IMR-90 (cell line): ENCODE data around the gene ULBP1. TPM values are rescaled to one million over a fixed set of nuclear protein-coding genes. Genes with fewer than 3 reads are reported as not detected.

Source experiments
- ATAC-seq: fragments of 200-7000 bp; cut with Tn5 transposase; 2 replicates; pipeline ENCODE4 v1.9.1; 2020; ENCODE audit warnings: low read depth, mild to moderate bottlenecking, moderate library complexity
- BruUV-seq: library from RNA; stranded (reverse); fragments of 400-500 nt; replicated peaks from 2 replicates; lab custom pipeline; 2021; lab: Mats Ljungman, UMichigan
- CTCF ChIA-PET: fragments of 300-600 bp; formaldehyde crosslinking; extraction: SDS; loops from one replicate; lab custom pipeline; 2021; ENCODE audit warnings: antibody characterized with exemption; lab: Yijun Ruan, JAX
- POLR2A ChIA-PET: fragments of 300-600 bp; sonication (Branson Sonifier 250); formaldehyde crosslinking; loops from one replicate; lab custom pipeline; 2022; ENCODE audit warnings: antibody characterized with exemption; ENCODE audit not compliant: unreplicated experiment; lab: Charles Lee
- DNase-seq: peaks from one replicate; pipeline ENCODE4 v3.0.0; 2013
- H2AFZ ChIP-seq: replicated peaks from 2 replicates; pipeline ENCODE3; 2013; ENCODE audit warnings: low read length, mild to moderate bottlenecking; ENCODE audit not compliant: poor library complexity
- H2AK5ac ChIP-seq: 2 replicates; pipeline ENCODE4 v1.6.1; 2013; ENCODE audit warnings: low read depth, low read length, inconsistent platforms
- H2AK9ac ChIP-seq: replicated peaks from 2 replicates; pipeline ENCODE3; 2013; ENCODE audit warnings: mild to moderate bottlenecking, low read depth, low read length, moderate library complexity; ENCODE audit not compliant: poor library complexity
- H2BK120ac ChIP-seq: 2 replicates; pipeline ENCODE4 v1.6.1; 2013; ENCODE audit warnings: low read depth, low read length, inconsistent platforms
- H2BK15ac ChIP-seq: 3 replicates; pipeline ENCODE4 v1.6.1; 2013; ENCODE audit warnings: low read depth, low read length, inconsistent platforms
- H2BK20ac ChIP-seq: 2 replicates; pipeline ENCODE4 v1.6.1; 2013; ENCODE audit warnings: low read depth, mild to moderate bottlenecking, inconsistent platforms, low read length, moderate library complexity
- H2BK5ac ChIP-seq: 2 replicates; pipeline ENCODE4 v1.6.1; 2013; ENCODE audit warnings: mild to moderate bottlenecking, low read depth, low read length, inconsistent platforms; ENCODE audit not compliant: poor library complexity, severe bottlenecking
- H3K14ac ChIP-seq: replicated peaks from 2 replicates; pipeline ENCODE4 v1.6.1; 2013; ENCODE audit warnings: low read depth, low read length, inconsistent platforms
- H3K18ac ChIP-seq: 2 replicates; pipeline ENCODE4 v1.6.1; 2013; ENCODE audit warnings: low read depth, low read length, control low read depth
- H3K23ac ChIP-seq: 2 replicates; pipeline ENCODE4 v1.6.1; 2013; ENCODE audit warnings: low read depth, low read length, inconsistent platforms
- H3K27ac ChIP-seq: 2 replicates; pipeline ENCODE4 v1.5.1; 2013; ENCODE audit warnings: mild to moderate bottlenecking, control low read depth, low read length; ENCODE audit not compliant: insufficient read depth
- H3K27me3 ChIP-seq: 2 replicates; pipeline ENCODE4 v1.6.1; 2013; ENCODE audit warnings: low read length; ENCODE audit not compliant: control insufficient read depth, insufficient read depth
- H3K36me3 ChIP-seq: 2 replicates; pipeline ENCODE4 v1.6.1; 2013; ENCODE audit warnings: low read length, mixed read lengths; ENCODE audit not compliant: control insufficient read depth, insufficient read depth
- H3K4ac ChIP-seq: 2 replicates; pipeline ENCODE4 v1.6.1; 2013; ENCODE audit warnings: low read depth, low read length, inconsistent platforms
- H3K4me1 ChIP-seq: 2 replicates; pipeline ENCODE4 v1.6.1; 2013; ENCODE audit warnings: low read length, mixed read lengths; ENCODE audit not compliant: control insufficient read depth, insufficient read depth
- H3K4me2 ChIP-seq: 2 replicates; pipeline ENCODE4 v1.6.1; 2013; ENCODE audit warnings: low read depth, mild to moderate bottlenecking, control low read depth, low read length, moderate library complexity
- H3K4me3 ChIP-seq: 2 replicates; pipeline ENCODE4 v1.5.1; 2013; ENCODE audit warnings: low read depth, mild to moderate bottlenecking, control low read depth, low read length, moderate library complexity; ENCODE audit not compliant: insufficient read depth
- H3K56ac ChIP-seq: 2 replicates; pipeline ENCODE4 v1.6.1; 2013; ENCODE audit warnings: low read length, inconsistent platforms; ENCODE audit not compliant: insufficient read depth; ENCODE audit errors: extremely low read depth
- H3K79me1 ChIP-seq, 2 experiments: 2 replicates each; pipeline ENCODE4 v1.6.1; 2013; ENCODE audit warnings: low read length in 2 of 2, inconsistent platforms in 1 of 2, low read depth in 1 of 2
- H3K9ac ChIP-seq: 2 replicates; pipeline ENCODE4 v1.6.1; 2013; ENCODE audit warnings: low read depth, low read length, control low read depth
- H3K9me1 ChIP-seq: 2 replicates; pipeline ENCODE4 v1.6.1; 2013; ENCODE audit warnings: low read length, inconsistent platforms; ENCODE audit not compliant: insufficient read depth
- H3K9me3 ChIP-seq: 2 replicates; pipeline ENCODE4 v1.6.1; 2013; ENCODE audit warnings: low read length; ENCODE audit not compliant: control insufficient read depth, insufficient read depth
- H4K20me1 ChIP-seq: 2 replicates; pipeline ENCODE4 v1.6.1; 2013; ENCODE audit warnings: low read length, inconsistent platforms; ENCODE audit not compliant: insufficient read depth
- H4K5ac ChIP-seq: 2 replicates; pipeline ENCODE4 v1.6.1; 2013; ENCODE audit warnings: mild to moderate bottlenecking, low read depth, low read length, control low read depth
- H4K8ac ChIP-seq, 2 experiments: 2 replicates each; pipeline ENCODE4 v1.6.1; 2013; ENCODE audit warnings: low read depth in 2 of 2, low read length in 2 of 2, control low read depth in 1 of 2, inconsistent platforms in 1 of 2
- H4K91ac ChIP-seq: 2 replicates; pipeline ENCODE4 v1.6.1; 2013; ENCODE audit warnings: low read depth, low read length, inconsistent platforms; ENCODE audit not compliant: insufficient read depth
- BHLHE40 ChIP-seq: fragments of 150-350 bp; IDR thresholded peaks from 2 replicates; pipeline ENCODE4 v1.6.1; 2016; ENCODE audit warnings: mild to moderate bottlenecking, low read depth, low read length
- CEBPB ChIP-seq: IDR thresholded peaks from 2 replicates; pipeline ENCODE4 v1.6.1; 2012; ENCODE audit warnings: low read depth, low read length, improper control_type of control experiment
- CTCF ChIP-seq: conservative IDR thresholded peaks from 2 replicates; pipeline ENCODE4 v1.5.1; 2012; ENCODE audit warnings: mild to moderate bottlenecking, low read depth, low read length, improper control_type of control experiment
- FOS ChIP-seq: fragments of 150-350 bp; IDR thresholded peaks from 2 replicates; pipeline ENCODE4 v1.6.1; 2016; ENCODE audit warnings: low read depth, low read length
- MAFK ChIP-seq: IDR thresholded peaks from 2 replicates; pipeline ENCODE4 v1.6.1; 2012; ENCODE audit warnings: low read depth, low read length, improper control_type of control experiment
- MAZ ChIP-seq: IDR thresholded peaks from 2 replicates; pipeline ENCODE4 v1.6.1; 2012; ENCODE audit warnings: low read depth, mild to moderate bottlenecking, low read length, improper control_type of control experiment, moderate library complexity, borderline replicate concordance
- MXI1 ChIP-seq: IDR thresholded peaks from 2 replicates; pipeline ENCODE4 v1.6.1; 2012; ENCODE audit warnings: low read depth, mild to moderate bottlenecking, low read length, moderate library complexity, borderline replicate concordance
- NFE2L2 ChIP-seq: fragments of 150-350 bp; IDR thresholded peaks from 2 replicates; pipeline ENCODE4 v1.6.1; 2016; ENCODE audit warnings: low read depth, mild to moderate bottlenecking, low read length
- POLR2A ChIP-seq: IDR thresholded peaks from 2 replicates; pipeline ENCODE4 v1.6.1; 2012; ENCODE audit warnings: mild to moderate bottlenecking, low read depth, low read length
- RAD21 ChIP-seq: IDR thresholded peaks from 2 replicates; pipeline ENCODE4 v1.6.1; 2012; ENCODE audit warnings: low read length, improper control_type of control experiment
- RCOR1 ChIP-seq: IDR thresholded peaks from 2 replicates; pipeline ENCODE4 v1.6.1; 2012; ENCODE audit warnings: mild to moderate bottlenecking, low read length, improper control_type of control experiment; ENCODE audit not compliant: insufficient replicate concordance
- RFX5 ChIP-seq: IDR thresholded peaks from 2 replicates; pipeline ENCODE4 v1.8.0; 2012; ENCODE audit warnings: low read depth, mild to moderate bottlenecking, low read length, moderate library complexity
- SMC3 ChIP-seq: fragments of 150-350 bp; IDR thresholded peaks from 2 replicates; pipeline ENCODE4 v1.6.1; 2016; ENCODE audit warnings: low read depth, mild to moderate bottlenecking, antibody characterized with exemption, low read length, moderate library complexity
- USF2 ChIP-seq: fragments of 150-350 bp; IDR thresholded peaks from 2 replicates; pipeline ENCODE4 v1.6.1; 2017; ENCODE audit warnings: mild to moderate bottlenecking, antibody characterized with exemption, low read length, low read depth
- WGBS, 2 experiments: methylation state at CpG; one replicate each; pipeline versions ENCODE4 v1.1.5 to v1.1.7; 2013; ENCODE audit warnings: missing lambda C conversion rate in 2 of 2; ENCODE audit not compliant: insufficient read length in 1 of 2; ENCODE audit errors: extremely low coverage in 2 of 2; 5-methylcytosine and 5-hydroxymethylcytosine counted together
- dilution Hi-C: fragments of 300-500 bp; cut with HindIII; formaldehyde crosslinking; loops from one replicate; pipeline ENCODE4 v1.14.3; 2018; ENCODE audit warnings: low sequenced_read_pairs; ENCODE audit not compliant: unreplicated experiment
- in situ Hi-C: fragments of 300-500 bp; cut with MboI; formaldehyde crosslinking; loops from 3 replicates; pipeline ENCODE4 v1.14.3; 2019; ENCODE audit warnings: low sequenced_read_pairs, inconsistent platforms, mixed read lengths
- intact Hi-C: fragments of 100-400 bp; cut with micrococcal nuclease; formaldehyde crosslinking; loops from 2 replicates; pipeline ENCODE4 v1.10.0; 2022
- polyA plus RNA-seq, 3 experiments: library from polyadenylated mRNA; depleted of rRNA; stranded (reverse); fragments of >200 nt; gene quantifications; 2 replicates each; pipeline ENCODE4 v1.2.3, GENCODE V29; 2012; ENCODE audit warnings: low replicate concordance in 1 of 3
- total RNA-seq: library from RNA; depleted of rRNA; stranded (reverse); fragments of >200 nt; gene quantifications from 2 replicates; pipeline ENCODE4 v1.2.3, GENCODE V29; 2012

ULBP1 gene
- total and polyA plus RNA-seq, 2 of the 4 experiments (the other 2 are of a cell fraction), result 0.18 to 0.87 TPM

DNA sequence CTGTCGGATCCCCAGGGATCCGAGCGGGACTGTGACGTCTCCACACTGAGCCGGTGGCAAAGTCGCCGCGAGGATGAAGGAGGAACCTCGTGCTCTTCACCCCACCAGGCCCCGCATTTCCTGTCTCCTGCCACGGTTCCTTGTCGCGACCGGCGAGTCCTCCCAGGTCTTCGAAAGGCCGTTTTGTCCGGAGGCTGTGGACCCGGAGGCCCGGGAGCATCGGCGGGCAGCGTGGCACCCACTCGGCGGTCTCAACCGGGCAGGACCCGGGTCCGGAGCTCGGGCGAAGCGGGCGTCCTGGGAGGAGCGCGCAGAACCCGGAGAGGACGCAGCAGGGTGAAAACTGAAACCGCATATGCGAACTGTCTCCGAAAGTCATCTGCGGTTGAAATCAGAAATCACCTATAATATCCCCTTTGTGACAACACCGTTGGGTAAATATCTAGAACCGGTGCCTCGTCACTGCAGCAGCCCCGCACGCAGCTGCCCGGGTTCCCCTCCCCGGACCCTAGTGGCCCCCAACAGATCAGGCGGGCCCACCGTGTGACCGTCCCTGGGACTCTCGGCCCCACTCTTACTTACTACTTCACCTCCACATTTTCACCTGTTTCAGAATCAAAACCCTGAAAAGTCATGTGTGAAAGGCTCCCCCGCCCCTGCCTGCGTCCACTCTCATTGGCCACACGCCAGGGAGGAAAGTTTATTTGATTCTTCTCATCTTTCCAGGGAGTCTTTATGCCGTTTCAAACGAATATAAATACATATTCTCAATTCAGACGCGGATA, 25.0 kb upstream of the ULBP1 start (continued):
- TF ChIP-seq FOS, result no peak
- no peak for TF ChIP-seq RCOR1

GRCh38 chr6:149939356-149939648, 24.4 kb upstream of the ULBP1 start:
- H3K4me2 ChIP-seq, result no peak overlapping the region
- intact Hi-C loops, result loop anchor here (10.0 kb wide), 1 partner anchor 875 kb away; no protein-coding TSS in a partner anchor
- no TSS peak for BruUV-seq
- TF ChIP-seq CEBPB (no peak), CTCF (no peak), NFE2L2 (no peak), MXI1 (no peak), MAZ (no peak), POLR2A (no peak), SMC3 (no peak), FOS (no peak), MAFK (no peak), RFX5 (no peak), RCOR1 (no peak), BHLHE40 (no peak), USF2 (no peak), RAD21 (no peak)

More at GRCh38 chr6:149939356-149939648, 24.4 kb upstream of the ULBP1 start:
- DNase-seq (no peak), ATAC-seq (no peak)
- H3K4me3 ChIP-seq, result no peak overlapping the region
- dilution Hi-C loops (no loop called here), in situ Hi-C loops (loop anchor here (5.0 to 25.0 kb wide), 3 partner anchors 68 to 875 kb away; no protein-coding TSS in a partner anchor)
- no peak overlapping the region for H3K4ac ChIP-seq
- H3K9me1 ChIP-seq, result no peaks in the 10 kb centered on the region
- no peak overlapping the region for H4K8ac ChIP-seq
- no peak overlapping the region for H2AFZ ChIP-seq
- H3K27ac ChIP-seq, result no peak overlapping the region
- peaks cover 4% of the 10 kb centered on the region; the same call in 1 of the 2 replicates for H3K4me1 ChIP-seq
- POLR2A ChIA-PET, result no interaction called here
- no peak overlapping the region for H2AK5ac ChIP-seq
- H3K9me3 ChIP-seq, result no peaks in the 10 kb centered on the region
- H3K27me3 ChIP-seq, result peaks cover 48% of the 10 kb centered on the region
- H3K14ac ChIP-seq, result no peak overlapping the region
- no peaks in the 10 kb centered on the region for H4K20me1 ChIP-seq
- 30% methylated on average over 2 of the region's 5 CpGs; no CpG with 5 or more reads in 1 of the 2 experiments for WGBS, 2 experiments
- H3K56ac ChIP-seq, result no peak overlapping the region
- no peak overlapping the region for H2BK5ac ChIP-seq
- no peak overlapping the region for H3K18ac ChIP-seq
- H3K79me1 ChIP-seq, result peaks cover 0 to 2% of the 10 kb centered on the region in 2 experiments; a peak in 1 of 4 replicates
- no peak overlapping the region for H2BK15ac ChIP-seq
- H2BK120ac ChIP-seq, result no peak overlapping the region
- H4K5ac ChIP-seq, result no peak overlapping the region
- CTCF ChIA-PET, result no interaction called here
- no peak overlapping the region for H2BK20ac ChIP-seq
- H3K9ac ChIP-seq, result no peak overlapping the region
- H3K36me3 ChIP-seq, result no peaks in the 10 kb centered on the region
- H2AK9ac ChIP-seq, result no peak overlapping the region
- H4K91ac ChIP-seq, result no peak overlapping the region
- 0 out of 2 replicates have a peak overlapping the region, but pooled peaks have one; percentile 69 for H3K23ac ChIP-seq
